Neural crest cell (in vitro differentiated cells): ENCODE data around the gene CEMIP2. TPM values are rescaled to one million over a fixed set of nuclear protein-coding genes. Genes with fewer than 3 reads are reported as not detected.
A peak's percentile ranks its signal among the peaks of the same experiment; 100 is the strongest.

ENCODE experiments used
- DNase-seq: peaks from one replicate; pipeline ENCODE4 v3.0.0; 2021; ENCODE audit warnings: low read depth, mixed read lengths, low spot score
- H3K27ac Mint-ChIP-seq: one replicate; pipeline ENCODE4 v1.8.0; 2021; ENCODE audit warnings: mild to moderate bottlenecking, mixed read lengths; ENCODE audit not compliant: unreplicated experiment
- H3K27me3 Mint-ChIP-seq: 2 replicates; pipeline ENCODE4 v1.8.0; 2021; ENCODE audit warnings: low read depth, mild to moderate bottlenecking, mixed read lengths
- H3K36me3 Mint-ChIP-seq: 2 replicates; pipeline ENCODE4 v1.8.0; 2021; ENCODE audit warnings: low read depth, mild to moderate bottlenecking, mixed read lengths
- H3K4me1 Mint-ChIP-seq: 2 replicates; pipeline ENCODE4 v1.8.0; 2021; ENCODE audit warnings: mixed read lengths
- H3K4me3 Mint-ChIP-seq: one replicate; pipeline ENCODE4 v1.8.0; 2021; ENCODE audit warnings: mild to moderate bottlenecking, mixed read lengths
- H3K9me3 Mint-ChIP-seq: 2 replicates; pipeline ENCODE4 v1.8.0; 2021; ENCODE audit warnings: mixed read lengths
- CTCF ChIP-seq: fragments of 200-600 bp; sonication (generic); conservative IDR thresholded peaks from 2 replicates; pipeline ENCODE4 v1.5.0; 2021; ENCODE audit warnings: antibody characterized with exemption, mild to moderate bottlenecking
- total RNA-seq: library from RNA; stranded (reverse); gene quantifications from 2 replicates; pipeline ENCODE4 v1.2.1, GENCODE V29; 2021

Gene CEMIP2
- total RNA-seq, 1 donor from 2014 or later: 94.4 TPM

- DNase-seq: no peak
- H3K36me3 Mint-ChIP-seq: no peaks in the 10 kb centered on the region
- H3K27ac Mint-ChIP-seq: no peak overlapping the region
- H3K27me3 Mint-ChIP-seq: no peaks in the 10 kb centered on the region
- TF ChIP-seq CTCF: no peak
- no peaks in the 10 kb centered on the region for H3K9me3 Mint-ChIP-seq
- peaks cover 21% of the 10 kb centered on the region for H3K4me1 Mint-ChIP-seq
- no peak overlapping the region for H3K4me3 Mint-ChIP-seq
These were observed 14.8 kb upstream of the CEMIP2 start for GRCh38 chr9:71783120-71783523.

GRCh38 chr9:71781391-71781790, 13.1 kb upstream of the CEMIP2 start:
- H3K4me1 Mint-ChIP-seq: peaks cover 21% of the 10 kb centered on the region
- H3K27me3 Mint-ChIP-seq: no peaks in the 10 kb centered on the region
- H3K36me3 Mint-ChIP-seq: no peaks in the 10 kb centered on the region
- TF ChIP-seq CTCF: no peak
- no peak for DNase-seq
- H3K27ac Mint-ChIP-seq: no peak overlapping the region
- no peaks in the 10 kb centered on the region for H3K9me3 Mint-ChIP-seq
- H3K4me3 Mint-ChIP-seq: no peak overlapping the region

- TF ChIP-seq CTCF: no peak
- no peak for DNase-seq
- Mint-ChIP-seq H3K27ac (no peak overlapping the region), H3K4me3 (no peak overlapping the region), H3K4me1 (peaks cover 21% of the 10 kb centered on the region), H3K9me3 (no peaks in the 10 kb centered on the region), H3K36me3 (no peaks in the 10 kb centered on the region), H3K27me3 (no peaks in the 10 kb centered on the region)
These were observed 12.6 kb upstream of the CEMIP2 start for GRCh38 chr9:71780953-71781352.

- H3K36me3 Mint-ChIP-seq: no peaks in the 10 kb centered on the region
- no peaks in the 10 kb centered on the region for H3K9me3 Mint-ChIP-seq
- no peak for DNase-seq
- TF ChIP-seq CTCF: no peak
- no peak overlapping the region for H3K4me3 Mint-ChIP-seq
- H3K4me1 Mint-ChIP-seq: peaks cover 22% of the 10 kb centered on the region
- no peaks in the 10 kb centered on the region for H3K27me3 Mint-ChIP-seq
- H3K27ac Mint-ChIP-seq: no peak overlapping the region
These were observed 9.8 kb upstream of the CEMIP2 start for GRCh38 chr9:71778085-71778484.

GRCh38 chr9:71774920-71775319, 6.6 kb upstream of the CEMIP2 start:
- H3K9me3 Mint-ChIP-seq: no peaks in the 10 kb centered on the region
- peaks cover 2% of the 10 kb centered on the region for H3K27me3 Mint-ChIP-seq
- DNase-seq: no peak
- H3K36me3 Mint-ChIP-seq: no peaks in the 10 kb centered on the region
- H3K4me1 Mint-ChIP-seq: peaks cover 7% of the 10 kb centered on the region
- no peak for TF ChIP-seq CTCF
- H3K4me3 Mint-ChIP-seq: no peak overlapping the region
- no peak overlapping the region for H3K27ac Mint-ChIP-seq

GRCh38 chr9:71772726-71773125, 4.4 kb upstream of the CEMIP2 start:
- Mint-ChIP-seq H3K36me3 (no peaks in the 10 kb centered on the region), H3K9me3 (no peaks in the 10 kb centered on the region), H3K27me3 (peaks cover 6% of the 10 kb centered on the region), H3K4me3 (peak overlapping the region; percentile 73), H3K27ac (no peak overlapping the region), H3K4me1 (peaks cover 9% of the 10 kb centered on the region)
- no peak for DNase-seq
- no peak for TF ChIP-seq CTCF
